ENCODE measurements around the gene NINL.

Gene NINL

DNA sequence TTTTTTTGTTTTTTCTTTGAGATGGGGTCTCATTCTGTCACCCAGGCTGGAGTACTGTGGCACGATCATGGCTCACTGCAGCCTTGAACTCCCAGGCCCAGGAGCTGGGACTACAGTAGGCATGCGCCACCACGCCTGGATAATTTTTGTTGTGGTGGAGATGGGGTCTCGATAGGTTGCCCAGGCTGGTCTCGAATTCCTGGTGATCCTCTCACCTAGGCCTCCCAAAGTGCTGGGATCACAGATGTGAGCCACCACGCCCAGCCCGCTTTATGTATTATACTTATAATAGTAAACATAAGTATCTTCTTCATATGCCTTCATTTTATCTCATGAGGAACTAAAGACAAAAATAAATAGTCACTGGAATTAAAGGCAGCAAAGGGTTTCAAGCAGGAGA lies 114.3 kb downstream of the NINL start:
- TF ChIP-seq, protein P1, sequence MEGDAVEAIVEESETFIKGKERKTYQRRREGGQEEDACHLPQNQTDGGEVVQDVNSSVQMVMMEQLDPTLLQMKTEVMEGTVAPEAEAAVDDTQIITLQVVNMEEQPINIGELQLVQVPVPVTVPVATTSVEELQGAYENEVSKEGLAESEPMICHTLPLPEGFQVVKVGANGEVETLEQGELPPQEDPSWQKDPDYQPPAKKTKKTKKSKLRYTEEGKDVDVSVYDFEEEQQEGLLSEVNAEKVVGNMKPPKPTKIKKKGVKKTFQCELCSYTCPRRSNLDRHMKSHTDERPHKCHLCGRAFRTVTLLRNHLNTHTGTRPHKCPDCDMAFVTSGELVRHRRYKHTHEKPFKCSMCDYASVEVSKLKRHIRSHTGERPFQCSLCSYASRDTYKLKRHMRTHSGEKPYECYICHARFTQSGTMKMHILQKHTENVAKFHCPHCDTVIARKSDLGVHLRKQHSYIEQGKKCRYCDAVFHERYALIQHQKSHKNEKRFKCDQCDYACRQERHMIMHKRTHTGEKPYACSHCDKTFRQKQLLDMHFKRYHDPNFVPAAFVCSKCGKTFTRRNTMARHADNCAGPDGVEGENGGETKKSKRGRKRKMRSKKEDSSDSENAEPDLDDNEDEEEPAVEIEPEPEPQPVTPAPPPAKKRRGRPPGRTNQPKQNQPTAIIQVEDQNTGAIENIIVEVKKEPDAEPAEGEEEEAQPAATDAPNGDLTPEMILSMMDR (IDR thresholded peaks at IDR 0.05; ENCODE audit: insufficient read depth, low read depth, low read length, missing control alignments): no peak
- no peak overlapping the region for H3K4me3 ChIP-seq (ENCODE audit: low read depth, low read length)
- no peak for DNase-seq (ENCODE audit: low read depth)

DNA sequence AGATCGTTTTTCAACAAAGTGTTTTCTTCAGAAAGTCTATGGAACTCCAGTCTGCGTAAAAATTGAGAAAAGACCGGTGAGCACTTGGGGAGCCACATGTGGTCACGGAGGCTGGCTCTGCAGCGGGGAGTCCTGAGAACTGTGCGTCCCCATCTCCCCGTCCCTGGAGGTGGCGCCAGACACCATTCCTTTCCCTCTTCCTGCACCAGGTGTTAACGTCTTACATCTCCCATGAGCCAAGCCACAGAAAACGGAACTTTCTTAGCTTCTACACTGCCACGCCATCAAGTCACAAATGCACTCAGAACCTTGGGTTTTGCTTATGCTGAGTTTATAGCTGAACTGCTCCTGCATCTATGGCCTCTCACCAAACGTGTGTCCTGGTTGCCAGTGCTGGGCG lies 115.3 kb downstream of the NINL start:
- no peak overlapping the region for H3K4me3 ChIP-seq (ENCODE audit: low read depth, low read length)
- peak; percentile 67 for DNase-seq (ENCODE audit: low read depth)
- TF ChIP-seq, protein P1 (IDR thresholded peaks at IDR 0.05; ENCODE audit: insufficient read depth, low read depth, low read length, missing control alignments): peak; percentile 69

DNA sequence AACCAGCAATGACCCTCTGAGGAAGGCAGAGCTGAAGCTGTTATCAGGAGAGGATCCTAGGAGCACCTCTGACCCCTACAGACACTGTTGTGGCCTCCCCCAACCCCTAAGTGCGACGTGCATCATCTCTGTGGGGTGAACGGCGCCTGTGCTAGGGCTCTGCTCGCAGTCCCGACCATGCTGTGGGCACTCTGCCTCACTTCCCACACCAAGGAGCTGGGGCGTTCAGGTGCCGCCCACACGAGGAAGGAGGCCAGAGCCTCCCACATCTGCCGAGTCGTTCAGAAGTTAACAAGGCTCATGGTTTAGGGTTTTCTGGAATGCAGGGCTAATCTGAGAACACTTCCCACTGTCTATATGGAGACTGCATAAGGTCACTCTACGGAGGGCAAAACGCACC lies 115.8 kb downstream of the NINL start:
- no peak for DNase-seq (ENCODE audit: low read depth)
- H3K4me3 ChIP-seq (ENCODE audit: low read depth, low read length): no peak overlapping the region
- TF ChIP-seq, protein P1 (IDR thresholded peaks at IDR 0.05; ENCODE audit: insufficient read depth, low read depth, low read length, missing control alignments): no peak

DNA sequence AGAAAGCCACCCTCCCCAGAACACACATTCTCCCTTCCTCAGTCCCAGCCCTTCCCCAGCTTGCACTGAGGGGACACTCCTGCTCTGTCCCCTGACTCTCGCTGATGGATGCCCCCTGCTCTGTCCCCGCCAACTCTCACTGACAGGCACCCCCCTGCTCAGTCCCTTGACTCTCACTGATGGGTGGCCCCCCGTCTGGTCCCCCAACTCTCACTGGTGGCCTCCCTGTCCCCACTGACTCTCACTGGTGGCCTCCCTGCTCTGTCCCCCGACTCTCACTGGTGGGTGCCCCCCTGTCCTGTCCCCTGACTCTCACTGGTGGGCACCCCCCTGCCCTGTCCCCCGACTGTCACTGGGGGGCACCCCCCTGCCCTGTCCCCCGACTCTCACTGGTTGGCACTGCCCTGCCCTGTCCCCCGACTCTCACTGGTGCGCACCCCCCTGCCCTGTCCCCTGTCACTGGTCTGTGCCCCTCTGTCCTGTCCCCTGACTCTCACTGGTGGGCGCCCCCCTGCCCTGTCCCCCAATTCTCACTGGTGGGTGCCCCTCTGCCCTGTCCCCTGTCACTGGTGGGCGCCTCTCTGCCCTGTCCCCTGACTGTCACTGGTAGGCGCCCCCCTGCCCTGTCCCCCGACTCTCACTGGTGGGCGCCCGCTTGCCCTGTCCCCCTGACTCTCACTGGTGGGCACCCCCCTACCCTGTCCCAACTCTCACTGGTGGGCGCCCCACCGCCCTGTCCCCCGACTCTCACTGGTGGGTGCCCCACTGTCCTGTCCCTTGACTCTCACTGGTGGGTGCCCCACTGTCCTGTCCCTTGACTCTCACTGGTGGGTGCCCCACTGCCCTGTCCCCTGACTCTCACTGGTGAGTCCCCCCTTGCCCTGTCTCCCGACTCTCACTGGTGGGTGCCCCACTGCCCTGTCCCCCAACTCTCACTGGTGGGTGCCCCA lies 116.9 kb downstream of the NINL start:
- TF ChIP-seq, protein P1 (IDR thresholded peaks at IDR 0.05; ENCODE audit: insufficient read depth, low read depth, low read length, missing control alignments): no peak
- H3K4me3 ChIP-seq (ENCODE audit: low read depth, low read length): no peak overlapping the region
- no peak for DNase-seq (ENCODE audit: low read depth)

DNA sequence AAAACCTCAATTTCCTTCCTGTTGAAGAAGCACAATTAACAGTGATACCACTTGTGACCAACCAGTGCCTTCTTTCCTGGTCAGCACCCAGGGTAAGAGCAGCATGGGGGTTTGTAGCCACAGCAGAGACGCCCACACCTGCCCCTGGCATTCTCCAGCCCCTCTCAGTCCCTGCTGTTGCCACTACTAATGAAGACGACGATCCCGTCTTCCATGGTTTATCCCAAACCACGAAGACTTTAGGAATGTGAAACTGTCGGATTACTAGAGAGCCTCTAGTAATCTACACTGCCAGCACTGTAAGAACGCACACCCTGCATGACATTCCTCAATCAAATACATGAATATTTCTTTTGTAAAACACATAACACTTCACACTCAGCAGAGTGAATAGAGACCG lies 117.9 kb downstream of the NINL start:
- DNase-seq (ENCODE audit: low read depth): no peak
- no peak overlapping the region for H3K4me3 ChIP-seq (ENCODE audit: low read depth, low read length)
- TF ChIP-seq, protein P1 (IDR thresholded peaks at IDR 0.05; ENCODE audit: insufficient read depth, low read depth, low read length, missing control alignments): no peak

DNA sequence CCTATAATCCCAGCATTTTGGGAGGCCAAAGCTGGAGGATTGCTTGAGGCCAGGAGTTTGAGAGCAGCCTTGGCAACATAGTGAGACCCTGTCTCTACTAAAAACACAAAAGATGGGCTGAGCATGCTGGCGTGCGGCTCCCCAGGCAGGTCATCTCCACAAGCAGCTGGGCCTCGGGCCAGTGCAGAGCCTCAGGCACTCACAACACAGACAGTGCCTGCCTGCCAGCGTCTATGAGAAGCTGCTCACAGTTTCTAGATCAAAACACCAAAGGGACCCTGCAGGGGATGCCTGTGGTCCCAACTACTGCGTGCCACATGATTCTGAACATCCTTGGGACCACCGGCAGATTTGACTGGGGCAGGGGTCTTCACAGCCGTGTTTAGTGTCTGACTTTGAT lies 118.5 kb downstream of the NINL start:
- no peak for DNase-seq (ENCODE audit: low read depth)
- TF ChIP-seq, protein P1 (IDR thresholded peaks at IDR 0.05; ENCODE audit: insufficient read depth, low read depth, low read length, missing control alignments): no peak

More for the DNA sequence above, 118.5 kb downstream of the NINL start:
- no peak overlapping the region for H3K4me3 ChIP-seq (ENCODE audit: low read depth, low read length)

Data from GM12865 (cell line).